Skeletal muscle tissue (tissue), 4 donors: Measurements from ENCODE around the gene SLC30A4. TPM values are rescaled to one million over a fixed set of nuclear protein-coding genes. Genes with fewer than 3 reads are reported as not detected.

Experiments used
- H3K27ac ChIP-seq: one replicate; pipeline ENCODE4 v1.7.0; 2013; ENCODE audit warnings: mild to moderate bottlenecking, low read depth, low read length, inconsistent platforms
- H3K27me3 ChIP-seq, 3 donors: one replicate each; pipeline ENCODE4 v1.7.0; 2013; ENCODE audit warnings: low read length in 3 of 3; ENCODE audit not compliant: control insufficient read depth in 3 of 3, insufficient read depth in 3 of 3
- H3K36me3 ChIP-seq, 3 donors: one replicate each; pipeline ENCODE4 v1.7.0; 2013; ENCODE audit warnings: low read length in 3 of 3; ENCODE audit not compliant: control insufficient read depth in 3 of 3, insufficient read depth in 3 of 3
- H3K4me1 ChIP-seq, 3 donors: one replicate each; pipeline ENCODE4 v1.7.0; 2013; ENCODE audit warnings: low read length in 3 of 3, mild to moderate bottlenecking in 3 of 3; ENCODE audit not compliant: control insufficient read depth in 3 of 3, insufficient read depth in 3 of 3
- H3K4me3 ChIP-seq, 3 donors: one replicate each; pipeline ENCODE4 v1.7.0; 2013; ENCODE audit warnings: low read length in 3 of 3
- H3K9ac ChIP-seq, 3 donors: one replicate each; pipeline ENCODE4 v1.7.0; 2013; ENCODE audit warnings: low read length in 3 of 3, mild to moderate bottlenecking in 3 of 3, moderate library complexity in 2 of 3, low read depth in 1 of 3
- H3K9me3 ChIP-seq, 3 donors: one replicate each; pipeline ENCODE4 v1.7.0; 2013; ENCODE audit warnings: low read length in 3 of 3; ENCODE audit not compliant: control insufficient read depth in 3 of 3
- total RNA-seq: library from RNA; depleted of rRNA; stranded (reverse); fragments of >200 nt; gene quantifications from one replicate; pipeline ENCODE4 v1.2.3, GENCODE V29; 2014
- donor health status: Osteomylitis.

The SLC30A4 gene, protein sequence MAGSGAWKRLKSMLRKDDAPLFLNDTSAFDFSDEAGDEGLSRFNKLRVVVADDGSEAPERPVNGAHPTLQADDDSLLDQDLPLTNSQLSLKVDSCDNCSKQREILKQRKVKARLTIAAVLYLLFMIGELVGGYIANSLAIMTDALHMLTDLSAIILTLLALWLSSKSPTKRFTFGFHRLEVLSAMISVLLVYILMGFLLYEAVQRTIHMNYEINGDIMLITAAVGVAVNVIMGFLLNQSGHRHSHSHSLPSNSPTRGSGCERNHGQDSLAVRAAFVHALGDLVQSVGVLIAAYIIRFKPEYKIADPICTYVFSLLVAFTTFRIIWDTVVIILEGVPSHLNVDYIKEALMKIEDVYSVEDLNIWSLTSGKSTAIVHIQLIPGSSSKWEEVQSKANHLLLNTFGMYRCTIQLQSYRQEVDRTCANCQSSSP
- 8.9 TPM for total RNA-seq

DNA sequence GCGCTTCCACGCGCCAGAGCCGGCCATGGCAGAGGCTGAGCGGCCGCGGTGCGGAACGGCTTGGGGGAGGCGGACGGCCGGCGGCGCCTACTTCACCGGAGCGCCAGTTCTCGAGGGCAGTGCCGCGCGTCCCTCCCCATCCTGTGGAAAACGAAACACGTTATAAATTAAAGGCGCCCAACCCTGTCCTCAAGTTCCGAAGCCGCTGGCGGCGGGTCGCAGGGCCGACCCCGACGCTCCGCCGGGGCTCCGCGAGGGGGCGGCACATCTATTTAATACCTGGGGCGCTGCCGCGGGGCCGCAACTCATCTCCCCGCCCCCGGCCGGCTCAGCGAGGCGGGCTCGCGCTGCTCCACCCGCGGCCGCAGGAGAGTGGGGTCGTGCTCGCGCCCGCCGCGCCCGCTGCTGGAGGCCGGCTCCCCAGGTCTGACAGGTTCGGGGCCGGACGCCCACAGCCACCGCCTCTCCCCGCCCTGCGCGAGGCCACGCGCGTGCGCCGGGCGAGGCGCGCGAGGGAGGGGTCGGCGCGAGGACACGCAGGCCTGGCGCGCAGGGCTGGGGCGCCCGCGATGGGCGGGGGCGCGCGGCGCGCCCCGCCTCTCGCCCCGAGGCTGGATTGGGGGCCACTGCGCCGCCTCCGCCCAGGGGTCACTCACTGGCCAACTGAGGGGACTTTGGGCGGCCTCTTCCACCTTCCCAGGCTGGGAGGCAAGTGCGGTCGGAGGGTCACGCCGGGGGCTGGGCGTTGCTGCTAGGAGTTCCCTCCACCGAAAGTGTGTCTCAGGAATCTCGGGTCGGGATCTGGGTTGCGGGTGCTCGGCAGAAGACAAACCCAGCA lies at the start of gene SLC30A4:
Gene SLC30A4 (minus strand): TSS at position 428 of the 838 bp plus-strand sequence. CDS start 401 bp downstream, at position 27.
- peak within 1 kb of the TSS; percentile 61 for H3K27ac ChIP-seq
- H3K9ac ChIP-seq, result peak within 1 kb of the TSS; percentile 65 to 83 (median 65)
- H3K36me3 ChIP-seq, result no peaks in the 10 kb centered on the region
- H3K9me3 ChIP-seq, result no peaks in the 10 kb centered on the region
- no peaks in the 10 kb centered on the region for H3K27me3 ChIP-seq
- H3K4me3 ChIP-seq, result peak within 1 kb of the TSS; percentile 76 to 85 (median 84)
- peaks cover 7 to 21% (median 15%) of the 10 kb centered on the region in 3 donors for H3K4me1 ChIP-seq

DNA sequence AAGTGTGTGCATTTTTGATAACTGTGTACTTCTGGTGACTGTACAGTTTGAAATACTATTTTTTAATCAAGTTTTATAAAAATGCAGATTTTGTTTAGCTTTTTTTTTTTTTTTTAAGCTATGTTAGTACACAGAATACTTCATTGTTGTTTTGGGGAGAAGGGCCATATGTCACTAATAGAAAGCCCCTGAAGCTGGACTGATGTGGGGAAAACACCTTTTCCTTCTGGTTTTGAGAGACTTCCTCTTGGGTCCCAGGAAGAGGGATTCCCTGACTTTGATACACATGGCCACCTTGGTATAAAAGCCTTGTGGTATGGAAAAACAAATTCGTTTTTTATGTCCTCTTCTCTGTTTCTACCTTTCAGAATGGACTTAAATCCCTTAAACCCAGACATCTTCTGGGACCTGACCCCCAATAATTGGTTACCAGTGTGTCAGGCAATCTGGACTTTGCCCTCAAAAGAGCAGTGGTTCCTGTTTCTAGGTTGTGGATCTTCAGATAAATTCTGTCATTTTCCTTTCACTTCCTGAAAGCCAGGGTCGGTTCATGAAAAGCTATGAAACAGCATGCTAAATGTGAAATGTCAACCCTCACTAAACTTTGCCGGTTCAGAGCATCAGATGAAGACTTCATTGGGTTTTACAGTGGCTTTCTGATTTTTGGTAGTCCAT lies 33.5 kb upstream of the SLC30A4 start:
- Histone ChIP-seq H3K9ac (no peak overlapping the region), H3K9me3 (no peaks in the 10 kb centered on the region), H3K4me1 (no peaks in the 10 kb centered on the region), H3K27me3 (peaks cover 0 to 4% (median 0%) of the 10 kb centered on the region in 3 donors), H3K36me3 (no peaks in the 10 kb centered on the region), H3K4me3 (no peak overlapping the region), H3K27ac (no peak overlapping the region)

DNA sequence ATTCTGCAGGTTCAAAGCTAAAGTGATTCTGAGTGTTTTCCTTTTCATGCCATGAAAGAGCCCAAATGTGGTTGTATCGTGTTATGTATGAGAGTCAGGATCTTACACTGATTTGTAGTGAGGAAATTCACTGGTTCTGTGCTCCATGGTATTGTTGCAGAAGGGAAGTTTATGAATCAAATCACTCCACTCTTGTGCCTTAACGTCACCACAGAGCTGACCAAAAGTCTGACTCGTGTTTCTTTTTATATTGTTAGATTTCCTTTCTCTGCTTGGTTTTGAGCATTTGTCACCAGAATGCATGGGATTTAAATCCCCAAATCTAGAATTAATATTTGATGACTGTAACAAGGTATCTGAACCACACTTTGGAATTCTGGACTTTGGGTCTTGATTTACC lies 29.1 kb upstream of the SLC30A4 start:
- Histone ChIP-seq H3K27me3 (peaks cover 0 to 2% (median 0%) of the 10 kb centered on the region in 3 donors), H3K4me1 (no peaks in the 10 kb centered on the region), H3K9ac (no peak overlapping the region), H3K9me3 (no peaks in the 10 kb centered on the region), H3K36me3 (no peaks in the 10 kb centered on the region), H3K4me3 (no peak overlapping the region), H3K27ac (no peak overlapping the region)

DNA sequence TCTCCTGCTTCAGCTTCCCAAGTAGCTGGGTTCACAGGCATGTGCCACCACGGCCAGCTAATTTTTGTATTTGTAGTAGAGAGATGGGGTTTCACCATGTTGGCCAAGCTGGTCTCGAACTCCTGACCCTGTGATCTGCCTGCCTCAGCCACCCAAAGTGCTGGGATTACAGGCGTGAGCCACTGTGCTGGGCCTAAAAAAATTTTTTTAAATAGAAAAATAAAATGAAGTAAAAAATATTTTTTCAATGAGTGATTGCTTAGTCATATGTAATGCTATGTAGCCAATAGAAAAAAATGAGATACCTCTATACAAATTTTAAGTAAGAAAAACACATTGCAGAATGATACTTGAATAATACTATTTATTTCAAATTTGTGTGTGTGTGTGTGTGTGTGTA lies 27.9 kb upstream of the SLC30A4 start:
- Histone ChIP-seq H3K27me3 (no peaks in the 10 kb centered on the region), H3K9ac (no peak overlapping the region), H3K36me3 (no peaks in the 10 kb centered on the region), H3K27ac (no peak overlapping the region), H3K9me3 (no peaks in the 10 kb centered on the region), H3K4me3 (no peak overlapping the region), H3K4me1 (no peaks in the 10 kb centered on the region)

DNA sequence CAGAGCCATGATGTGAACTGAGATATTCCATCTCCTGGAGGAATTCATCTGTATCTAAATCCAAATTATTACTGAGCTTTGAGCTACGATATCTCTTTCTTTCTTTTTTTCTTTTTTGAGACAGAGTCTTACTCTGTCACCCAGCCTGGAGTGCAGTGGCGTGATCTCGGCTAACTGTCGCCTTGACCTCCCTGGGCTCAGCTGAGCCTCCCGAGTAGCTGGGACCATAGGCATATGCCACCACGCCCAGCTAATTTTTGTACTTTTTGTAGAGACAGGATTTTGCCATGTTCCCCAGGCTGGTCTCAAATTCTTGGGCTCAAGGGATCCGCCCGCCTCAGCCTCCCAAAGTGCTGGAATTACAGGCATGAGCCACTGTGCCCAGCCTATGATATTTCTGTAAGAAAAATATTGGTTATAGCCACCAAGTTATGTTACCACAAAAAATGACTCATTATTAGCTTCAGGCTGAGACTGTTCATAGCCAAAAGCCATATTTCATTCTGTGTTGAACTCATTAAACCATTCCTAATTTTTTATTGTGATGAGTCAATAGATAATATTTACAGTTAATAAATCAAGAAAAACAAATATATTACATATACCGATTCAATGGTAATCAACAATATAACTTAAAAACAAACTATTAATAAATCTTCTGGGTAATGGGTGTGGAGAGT lies 27.1 kb upstream of the SLC30A4 start:
- H3K27me3 ChIP-seq, result no peaks in the 10 kb centered on the region
- H3K4me3 ChIP-seq, result no peak overlapping the region
- H3K9ac ChIP-seq, result no peak overlapping the region
- H3K9me3 ChIP-seq, result no peaks in the 10 kb centered on the region
- no peaks in the 10 kb centered on the region for H3K36me3 ChIP-seq
- H3K27ac ChIP-seq, result no peak overlapping the region
- no peaks in the 10 kb centered on the region for H3K4me1 ChIP-seq

DNA sequence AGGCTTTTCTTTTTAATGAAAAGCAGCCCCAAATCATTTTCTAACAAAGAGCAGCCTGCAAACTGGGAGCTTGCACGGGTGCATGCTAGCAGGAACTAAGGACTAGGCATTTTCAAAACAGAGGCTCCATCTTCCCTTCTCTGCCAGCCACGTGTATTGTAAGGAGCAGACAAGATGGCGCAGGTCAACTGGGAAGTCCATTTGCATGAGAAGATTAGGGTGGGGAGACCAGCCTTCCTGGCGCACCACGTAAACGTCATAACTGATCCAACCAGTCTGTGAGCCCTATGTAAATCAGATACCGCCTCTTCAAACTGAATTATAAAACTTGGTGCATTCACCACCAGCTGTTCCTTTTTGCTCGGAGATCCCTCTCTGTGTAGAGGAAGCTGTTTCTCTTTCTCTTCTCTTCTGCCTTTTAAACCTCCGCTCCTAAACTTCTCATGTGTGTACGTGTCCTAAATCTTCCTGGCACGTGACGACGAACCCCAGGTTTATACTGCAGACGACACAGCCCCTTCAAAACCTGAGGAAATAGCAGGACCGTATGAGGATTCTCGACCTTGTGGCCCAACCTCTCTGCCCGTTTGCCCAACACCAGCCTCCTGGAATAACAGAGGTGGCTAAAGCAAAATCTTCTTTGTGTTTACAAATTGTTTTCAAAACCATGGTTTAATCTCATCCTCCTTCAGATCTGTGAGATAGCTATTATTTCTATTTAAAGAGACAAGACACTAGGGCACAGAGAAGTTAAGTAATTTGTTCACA lies 26.4 kb upstream of the SLC30A4 start:
- Histone ChIP-seq H3K27me3 (no peaks in the 10 kb centered on the region), H3K36me3 (no peaks in the 10 kb centered on the region), H3K9ac (no peak overlapping the region), H3K4me3 (no peak overlapping the region), H3K4me1 (no peaks in the 10 kb centered on the region), H3K9me3 (no peaks in the 10 kb centered on the region), H3K27ac (no peak overlapping the region)

DNA sequence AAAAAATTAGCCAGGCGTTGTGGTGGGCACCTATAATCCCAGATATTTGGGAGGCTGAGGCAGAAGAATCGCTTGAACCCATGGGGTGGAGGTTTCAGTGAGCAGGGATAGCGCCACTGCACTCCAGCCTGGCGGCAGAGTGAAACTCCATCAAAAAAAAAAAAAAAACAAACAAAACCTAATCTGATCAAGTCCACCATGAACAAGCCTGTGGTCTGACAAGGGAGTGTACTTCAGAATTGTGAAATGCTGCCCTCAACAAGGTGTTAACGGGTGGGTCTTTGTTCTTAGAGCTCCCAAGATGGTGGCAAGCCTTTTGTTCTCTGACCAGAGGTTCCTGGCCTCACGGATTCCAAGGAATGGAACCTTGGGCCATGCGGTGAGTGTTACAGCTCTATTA lies 24.2 kb upstream of the SLC30A4 start:
- Histone ChIP-seq H3K27ac (no peak overlapping the region), H3K27me3 (no peaks in the 10 kb centered on the region), H3K4me3 (no peak overlapping the region), H3K9ac (no peak overlapping the region), H3K4me1 (no peaks in the 10 kb centered on the region), H3K9me3 (no peaks in the 10 kb centered on the region), H3K36me3 (no peaks in the 10 kb centered on the region)

DNA sequence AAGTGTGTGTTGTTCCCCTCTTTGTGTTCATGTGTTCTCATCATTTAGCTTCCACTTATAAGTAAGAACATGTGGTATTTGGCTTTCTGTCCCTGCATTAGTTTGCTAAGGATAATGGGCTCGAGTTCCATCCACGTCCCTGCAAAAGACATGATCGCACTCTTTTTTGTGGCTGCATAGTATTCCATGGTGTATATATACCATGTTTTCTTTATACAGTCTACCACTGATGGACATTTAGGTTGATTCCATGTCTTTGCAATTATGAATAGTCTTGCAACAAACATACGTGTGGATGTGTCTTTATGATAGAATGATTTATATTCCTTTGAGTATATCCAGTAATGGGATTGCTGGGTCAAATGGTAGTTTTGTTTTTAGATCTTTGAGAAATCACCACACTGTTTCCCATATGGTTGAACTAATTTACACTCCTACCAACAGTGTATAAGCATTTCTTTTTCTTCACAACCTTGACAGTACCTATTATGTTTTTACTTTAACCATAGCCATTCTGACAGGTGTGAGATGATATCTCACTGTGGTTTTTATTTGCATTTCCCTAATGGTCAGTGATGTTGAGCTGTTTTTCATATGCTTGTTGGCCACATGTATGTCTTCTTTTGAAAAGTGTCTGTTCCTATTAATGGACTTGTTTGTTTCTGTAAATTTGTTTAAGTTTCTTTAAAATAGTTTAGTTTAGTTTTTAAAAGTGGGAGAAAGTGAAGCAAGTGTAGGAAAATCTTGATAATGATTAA lies 21.9 kb upstream of the SLC30A4 start:
- Histone ChIP-seq H3K27me3 (no peaks in the 10 kb centered on the region), H3K9me3 (no peaks in the 10 kb centered on the region), H3K4me3 (no peak overlapping the region), H3K4me1 (no peaks in the 10 kb centered on the region), H3K36me3 (no peaks in the 10 kb centered on the region), H3K9ac (no peak overlapping the region), H3K27ac (no peak overlapping the region)
